Measurements from ENCODE around the gene CASZ1.

- TF ChIP-seq CTCF (IDR thresholded peaks at IDR 0.05) = no peak
- no peak for TF ChIP-seq POLR2A (IDR thresholded peaks at IDR 0.05)
Measured at GRCh38 chr1:10691740-10692125, 104.7 kb downstream of the CASZ1 start.
